ENCODE results near the gene KRTAP10-4. TPM values are rescaled to one million over a fixed set of nuclear protein-coding genes. Genes with fewer than 3 reads are reported as not detected.
"Not testable (repeated sequence)": the region's sequence is repeated elsewhere in the genome, so short reads cannot be mapped to it uniquely, and the experiment has no call there.

KRTAP10-4 gene
- total RNA-seq, 1 donor from 2014 or later = not detected

- no peak for DNase-seq (ENCODE audit: low read depth in 2 of 2)
These were observed 5.7 kb downstream of the KRTAP10-4 start for GRCh38 chr21:44579056-44579832.

GRCh38 chr21:44579833-44580144 is 6.3 kb downstream of the KRTAP10-4 start:
- DNase-seq (ENCODE audit: low read depth in 2 of 2) = no peak

DNA sequence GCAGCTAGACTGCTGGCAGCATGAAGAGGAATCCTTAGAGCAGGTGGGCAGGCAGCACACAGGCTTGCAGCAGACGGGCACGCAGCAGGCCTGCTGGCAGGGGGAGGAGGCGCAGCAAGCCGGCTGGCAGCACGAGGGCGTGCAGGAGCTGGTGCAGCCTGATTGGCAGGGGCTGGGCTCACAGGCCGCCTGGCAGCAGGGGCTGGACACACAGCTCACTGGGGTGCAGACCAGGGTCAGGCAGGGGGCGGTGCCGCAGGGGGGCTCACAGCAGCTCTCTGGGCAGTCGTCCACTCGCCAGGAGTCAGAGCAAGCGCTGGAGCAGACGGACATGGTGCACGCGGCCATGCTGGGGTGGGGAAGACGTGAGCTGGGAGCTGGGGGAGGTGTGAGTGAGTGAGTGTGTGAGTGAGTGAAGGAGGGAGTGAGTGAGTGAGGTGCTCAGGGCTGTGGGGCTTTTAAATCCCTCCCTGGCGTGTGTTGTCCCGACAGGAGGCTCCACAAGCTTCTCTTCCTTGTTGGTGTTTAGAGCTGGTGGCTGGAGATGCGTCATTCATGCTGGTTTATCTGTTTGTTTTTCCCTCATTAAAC is 6.8 kb downstream of the KRTAP10-4 start, which contains the start of gene KRTAP10-5:
KRTAP10-5 (minus strand) TSS at position 374 of the 591 bp plus-strand sequence; CDS start at position 348, 26 bp downstream.
- DNase-seq (ENCODE audit: low read depth in 2 of 2) = not testable (repeated sequence)

DNA sequence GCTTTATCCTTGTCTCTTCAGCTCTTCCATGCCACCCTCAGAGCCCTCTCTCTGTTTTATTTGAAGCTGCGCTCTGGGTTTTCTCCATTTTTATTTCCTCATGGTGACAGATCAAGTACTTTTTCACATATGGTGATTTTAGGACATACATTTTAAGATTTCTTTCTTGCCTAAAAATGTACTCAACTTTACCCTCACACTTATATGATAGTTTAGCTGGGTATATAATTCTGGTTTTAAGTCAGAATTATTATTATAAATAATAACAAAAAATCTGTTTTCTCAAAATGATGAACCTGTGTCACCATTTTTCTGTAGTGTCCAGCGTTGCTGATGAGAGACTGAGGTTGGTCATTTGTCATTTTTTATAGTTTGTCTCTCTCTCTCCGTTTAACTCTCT is 7.6 kb downstream of the KRTAP10-4 start:
- no peak for DNase-seq (ENCODE audit: low read depth in 2 of 2)

DNA sequence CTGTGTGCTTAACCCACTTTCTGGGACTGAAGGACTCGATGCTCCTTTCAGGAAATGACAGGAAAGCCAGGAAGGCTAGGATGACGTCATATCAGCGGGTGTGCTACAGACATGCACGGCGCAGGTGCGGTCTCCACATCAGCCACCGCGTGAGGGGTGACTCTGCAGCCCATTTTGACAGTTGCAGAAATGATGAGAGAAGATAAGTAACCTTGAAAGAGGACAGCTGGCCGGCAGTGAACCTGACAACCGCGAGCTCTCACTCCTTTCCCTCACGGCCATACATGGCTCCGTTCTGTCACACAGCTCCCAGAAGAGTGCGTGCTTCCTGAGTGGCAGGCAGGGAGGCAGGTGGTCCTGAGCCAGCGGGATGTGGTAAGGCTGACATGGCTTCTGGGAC is 8.5 kb downstream of the KRTAP10-4 start:
- DNase-seq (ENCODE audit: low read depth in 2 of 2) = no peak

GRCh38 chr21:44583089-44583799 is 9.7 kb downstream of the KRTAP10-4 start:
- no peak for DNase-seq (ENCODE audit: low read depth in 2 of 2)

DNA sequence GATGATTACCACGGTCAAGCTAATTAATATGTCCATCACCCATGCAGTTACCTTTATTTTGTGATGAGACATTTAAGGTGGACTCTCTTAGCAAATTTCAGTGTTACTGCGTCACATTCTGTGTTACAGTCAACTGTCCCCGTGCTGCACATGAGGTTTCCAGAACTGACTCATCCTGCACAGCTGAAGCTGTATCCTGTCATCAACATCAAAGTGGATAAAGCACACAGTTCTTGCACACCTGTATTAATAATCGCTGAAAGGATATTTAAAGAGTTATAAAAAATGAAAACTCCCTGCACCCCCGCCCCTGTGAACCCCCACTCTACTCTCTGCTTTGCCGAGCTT is 10.2 kb downstream of the KRTAP10-4 start:
- no peak for DNase-seq (ENCODE audit: low read depth in 2 of 2)

DNA sequence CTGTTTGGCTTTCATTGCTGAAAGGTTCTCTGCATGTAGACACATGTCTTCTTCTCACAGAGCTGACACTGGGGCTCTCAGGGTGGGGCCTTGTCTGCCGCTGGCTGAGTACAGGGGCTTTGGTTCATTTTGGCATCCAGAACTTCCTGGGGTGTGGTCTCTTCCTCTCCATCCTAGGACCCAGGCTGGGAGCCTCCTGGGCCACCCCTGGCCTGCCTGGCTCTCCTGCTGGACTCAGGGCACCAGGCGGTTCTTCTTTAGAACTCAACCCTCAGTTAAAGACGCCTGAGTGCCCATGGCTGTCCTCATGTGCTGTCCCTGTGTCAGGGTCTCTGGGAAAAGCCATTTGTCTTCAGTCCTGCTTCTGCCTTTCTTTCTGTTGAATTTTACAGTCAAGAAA is 12.4 kb downstream of the KRTAP10-4 start:
- no peak for DNase-seq (ENCODE audit: low read depth in 2 of 2)

DNA sequence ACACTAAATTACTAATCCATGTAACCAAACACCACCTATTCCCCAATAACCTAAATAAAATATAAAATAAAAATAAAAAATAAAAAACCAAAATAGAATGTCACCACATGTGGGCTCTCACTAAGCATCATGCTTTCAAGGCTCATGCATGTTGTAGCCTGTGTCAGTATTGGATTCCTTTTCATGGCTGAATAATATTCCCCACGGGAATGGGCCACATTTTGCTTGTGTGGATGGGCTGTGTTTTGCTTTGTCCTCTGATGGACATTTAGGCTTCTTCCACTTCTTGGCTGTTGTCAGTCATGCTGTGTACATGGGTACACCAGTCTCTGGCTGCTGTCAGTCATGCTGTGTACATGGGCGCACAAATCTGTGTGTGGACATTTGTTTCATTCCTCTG is 15.6 kb downstream of the KRTAP10-4 start:
- DNase-seq (ENCODE audit: low read depth in 2 of 2) = no peak

DNA sequence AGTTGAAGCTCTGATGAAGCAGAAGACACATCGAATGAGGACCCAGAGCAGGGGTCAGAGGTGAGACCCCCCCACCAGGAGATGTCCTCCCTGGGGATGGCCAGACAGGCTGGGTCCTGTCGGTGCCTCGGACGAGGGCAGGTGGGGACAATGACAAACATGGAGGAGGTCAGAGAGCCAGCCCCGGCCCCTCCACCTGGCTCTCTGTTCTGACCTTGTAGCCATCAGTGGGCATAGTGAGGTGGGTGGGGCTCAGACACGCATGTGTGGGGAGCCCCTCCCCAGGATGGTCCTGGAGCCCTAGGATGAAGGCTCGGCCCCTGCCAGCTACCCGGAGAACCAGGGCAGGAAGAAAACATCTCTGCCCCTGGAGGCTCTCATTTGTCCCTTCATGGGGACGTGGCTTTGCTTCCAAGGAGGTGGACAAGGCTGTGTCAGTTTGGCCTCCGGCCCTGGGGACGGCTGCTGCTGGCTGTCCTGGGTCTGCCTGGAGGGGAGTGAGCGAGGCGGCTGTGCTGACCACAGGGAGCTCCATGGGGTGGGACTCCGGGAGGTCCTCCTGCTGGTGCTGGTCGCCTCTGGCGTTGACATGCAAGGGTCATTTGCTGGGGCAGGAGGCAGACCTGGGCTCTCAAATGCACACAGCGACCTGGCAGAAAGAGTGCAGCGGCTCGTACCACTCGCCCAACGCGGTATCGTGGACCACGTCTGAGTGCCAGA is 16.2 kb downstream of the KRTAP10-4 start:
- DNase-seq (ENCODE audit: low read depth in 2 of 2) = no peak

DNA sequence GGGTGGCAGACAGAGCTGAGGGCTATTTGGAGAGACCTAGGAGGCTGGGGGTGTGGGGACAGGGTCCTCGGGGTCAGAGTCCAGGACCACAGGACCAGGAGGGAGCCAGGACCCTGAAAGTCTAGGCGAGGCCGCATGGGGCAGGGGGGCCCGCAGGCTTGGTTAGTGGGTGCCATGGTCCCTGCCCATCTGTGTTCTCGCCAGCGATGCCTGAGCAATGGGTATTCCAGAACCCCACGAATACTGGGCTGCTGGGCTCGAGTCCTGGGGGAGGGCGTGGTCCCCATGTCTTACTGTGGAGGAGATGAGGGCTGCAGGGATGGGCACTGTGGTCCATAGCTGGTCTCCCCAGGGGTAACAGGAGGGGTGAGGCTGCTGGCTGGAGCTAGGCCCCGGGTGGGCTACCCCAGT is 16.8 kb downstream of the KRTAP10-4 start:
- no peak for DNase-seq (ENCODE audit: low read depth in 2 of 2)

DNA sequence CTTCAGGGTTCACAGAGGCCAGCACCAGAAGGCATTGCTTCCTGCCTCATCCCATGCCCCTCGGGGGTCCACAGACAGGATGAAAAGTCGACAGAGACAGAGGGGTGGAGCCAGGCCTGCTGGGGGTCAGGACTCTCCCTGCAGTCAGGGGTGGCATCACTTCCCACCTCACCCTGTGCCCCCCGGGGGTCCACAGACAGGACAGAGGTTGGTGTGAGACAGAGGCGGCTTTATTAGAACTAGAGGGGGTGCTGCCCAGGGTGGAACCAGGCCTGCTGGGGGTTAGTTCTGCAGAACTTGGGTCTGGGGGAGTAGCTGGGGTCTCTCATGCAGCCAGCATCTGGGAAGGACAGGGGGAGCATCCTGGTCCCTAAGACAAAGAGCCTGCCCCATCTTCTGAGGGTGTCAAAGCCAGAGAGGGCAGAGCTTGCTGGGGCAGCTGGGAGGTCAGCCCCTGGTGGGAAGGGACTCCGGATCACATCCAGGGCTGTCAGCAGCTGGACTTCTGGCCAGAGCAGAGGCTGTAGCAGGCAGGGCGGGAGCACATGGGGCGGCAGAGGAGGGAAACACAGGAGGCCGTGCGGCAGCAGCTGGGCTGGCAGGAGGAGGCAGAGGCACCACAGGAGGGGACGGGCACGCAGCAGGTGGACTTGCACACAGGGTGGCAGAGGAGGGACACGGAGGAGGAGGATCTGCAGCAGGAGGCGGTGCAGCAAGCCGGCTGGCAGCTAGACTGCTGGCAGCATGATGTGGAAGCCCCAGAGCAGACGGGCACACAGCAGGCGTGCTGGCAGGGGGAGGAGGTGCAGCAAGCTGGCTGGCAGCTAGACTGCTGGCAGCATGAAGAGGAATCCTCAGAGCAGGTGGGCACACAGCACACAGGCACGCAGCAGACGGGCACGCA is 17.6 kb downstream of the KRTAP10-4 start:
- DNase-seq (ENCODE audit: low read depth in 2 of 2) = not testable (repeated sequence)

DNA sequence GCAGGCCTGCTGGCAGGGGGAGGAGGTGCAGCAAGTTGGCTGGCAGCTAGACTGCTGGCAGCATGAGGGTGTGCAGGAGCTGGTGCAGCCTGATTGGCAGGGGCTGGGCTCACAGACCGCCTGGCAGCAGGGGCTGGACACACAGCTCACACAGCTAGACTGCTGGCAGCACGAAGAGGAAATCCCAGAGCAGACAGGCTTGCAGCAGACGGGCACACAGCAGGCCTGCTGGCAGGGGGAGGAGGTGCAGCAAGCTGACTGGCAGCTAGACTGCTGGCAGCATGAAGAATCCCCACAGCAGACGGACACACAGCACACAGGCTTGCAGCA is 18.2 kb downstream of the KRTAP10-4 start:
- DNase-seq (ENCODE audit: low read depth in 2 of 2) = not testable (repeated sequence)

DNA sequence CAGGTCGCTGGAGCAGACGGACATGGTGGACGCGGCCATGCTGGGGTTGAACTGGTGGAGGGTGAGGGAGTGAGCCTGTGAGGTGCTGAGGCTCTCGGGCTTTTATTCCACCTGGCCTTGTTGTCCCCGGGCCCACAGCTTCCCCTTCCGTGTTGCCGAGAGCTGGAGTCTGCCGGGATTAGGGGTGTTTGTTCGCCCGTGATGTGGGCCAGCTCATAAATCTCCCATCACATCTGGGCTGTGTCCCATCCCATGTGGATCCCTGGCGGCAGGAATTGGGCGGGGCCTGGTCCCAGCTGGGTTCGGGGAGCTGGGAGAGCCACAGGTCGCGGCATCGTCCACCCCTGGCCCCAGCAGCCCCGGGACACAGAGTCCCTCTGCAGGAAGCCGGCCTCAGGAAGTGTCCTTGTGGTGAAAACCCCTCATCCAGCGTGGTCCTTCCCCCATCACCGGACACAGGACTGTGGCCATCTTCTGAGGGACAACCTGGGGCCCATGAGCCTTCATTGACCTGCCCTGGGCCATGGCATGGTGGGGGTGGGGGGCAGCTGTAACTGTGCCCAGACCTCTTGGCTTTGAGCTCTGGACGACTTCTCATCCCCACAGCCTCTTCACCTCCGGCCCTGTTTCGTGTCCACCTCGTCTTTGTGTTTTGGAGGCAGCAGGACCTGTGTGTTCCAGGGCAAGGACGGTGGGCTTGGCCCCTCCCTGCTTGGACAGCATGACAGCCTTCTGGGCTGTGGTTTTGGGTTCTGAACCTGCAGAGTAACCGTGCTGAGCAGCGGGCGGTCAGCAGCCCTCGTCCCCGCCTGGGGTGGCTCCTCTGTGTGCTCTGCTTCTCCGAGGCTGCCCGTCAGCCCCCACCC is 19.1 kb downstream of the KRTAP10-4 start, which contains the start of gene KRTAP10-6:
KRTAP10-6 (minus strand) TSS at position 60 of the 866 bp plus-strand sequence; CDS start at position 39, 21 bp downstream.
- DNase-seq (ENCODE audit: low read depth in 2 of 2) = no peak

GRCh38 chr21:44593598-44594405 is 20.3 kb downstream of the KRTAP10-4 start:
- DNase-seq (ENCODE audit: low read depth in 2 of 2) = no peak

- no peak for DNase-seq (ENCODE audit: low read depth in 2 of 2)
These were observed 20.9 kb downstream of the KRTAP10-4 start for GRCh38 chr21:44594406-44594916.

GRCh38 chr21:44595524-44595923 is 22.0 kb downstream of the KRTAP10-4 start:
- DNase-seq (ENCODE audit: low read depth in 2 of 2) = no peak

- no peak for DNase-seq (ENCODE audit: low read depth in 2 of 2)
These were observed 22.7 kb downstream of the KRTAP10-4 start for GRCh38 chr21:44596068-44596725.
